ENCODE measurements around the gene TTC34.

The TTC34 gene

DNA sequence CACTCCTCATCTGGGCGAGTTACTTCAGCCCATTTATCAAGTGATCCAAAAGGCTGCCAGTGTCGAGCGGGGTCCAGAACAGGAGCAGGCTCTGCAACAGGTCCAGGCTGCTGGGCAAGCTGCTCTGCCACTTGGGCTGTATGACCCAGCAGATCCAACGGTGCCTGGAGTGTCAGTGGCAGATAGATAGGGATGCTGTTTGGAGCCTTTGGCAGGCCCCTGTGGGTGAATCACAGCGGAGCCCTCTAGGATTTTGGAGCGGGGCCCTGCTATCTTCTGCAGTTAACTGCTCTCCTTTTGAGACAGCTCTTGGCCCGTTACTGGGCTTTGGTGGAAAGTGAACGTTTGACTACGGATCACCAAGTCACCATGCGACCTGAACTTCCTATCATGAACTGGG is 176.2 kb downstream of the TTC34 start:
- DNase-seq: no peak

DNA sequence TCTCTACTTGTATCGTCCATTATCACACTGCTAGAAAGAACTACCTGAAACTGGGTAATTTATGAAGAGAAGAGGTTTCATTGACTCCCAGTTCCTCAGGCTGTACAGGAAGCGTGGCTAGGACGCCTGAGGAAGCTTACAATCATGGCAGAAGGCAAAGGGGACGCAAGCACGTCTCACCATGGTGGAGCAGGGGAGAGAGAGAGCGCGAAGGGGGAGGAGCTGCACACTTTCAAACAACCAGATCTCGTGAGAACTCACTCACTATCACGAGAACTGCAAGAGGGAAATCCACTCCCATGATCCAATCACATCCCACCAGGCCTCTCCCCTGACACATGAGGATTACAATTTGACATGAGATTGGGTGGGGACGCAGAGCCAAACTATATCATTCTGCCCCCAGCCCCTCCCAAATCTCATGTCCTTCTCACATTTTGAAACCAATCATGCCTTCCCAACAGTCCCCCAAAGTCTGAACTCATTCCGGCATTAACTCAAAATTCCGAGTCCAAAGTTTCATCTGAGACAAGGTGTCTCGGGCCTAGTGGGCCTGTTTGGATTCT is 176.7 kb downstream of the TTC34 start:
- no peak for DNase-seq

DNA sequence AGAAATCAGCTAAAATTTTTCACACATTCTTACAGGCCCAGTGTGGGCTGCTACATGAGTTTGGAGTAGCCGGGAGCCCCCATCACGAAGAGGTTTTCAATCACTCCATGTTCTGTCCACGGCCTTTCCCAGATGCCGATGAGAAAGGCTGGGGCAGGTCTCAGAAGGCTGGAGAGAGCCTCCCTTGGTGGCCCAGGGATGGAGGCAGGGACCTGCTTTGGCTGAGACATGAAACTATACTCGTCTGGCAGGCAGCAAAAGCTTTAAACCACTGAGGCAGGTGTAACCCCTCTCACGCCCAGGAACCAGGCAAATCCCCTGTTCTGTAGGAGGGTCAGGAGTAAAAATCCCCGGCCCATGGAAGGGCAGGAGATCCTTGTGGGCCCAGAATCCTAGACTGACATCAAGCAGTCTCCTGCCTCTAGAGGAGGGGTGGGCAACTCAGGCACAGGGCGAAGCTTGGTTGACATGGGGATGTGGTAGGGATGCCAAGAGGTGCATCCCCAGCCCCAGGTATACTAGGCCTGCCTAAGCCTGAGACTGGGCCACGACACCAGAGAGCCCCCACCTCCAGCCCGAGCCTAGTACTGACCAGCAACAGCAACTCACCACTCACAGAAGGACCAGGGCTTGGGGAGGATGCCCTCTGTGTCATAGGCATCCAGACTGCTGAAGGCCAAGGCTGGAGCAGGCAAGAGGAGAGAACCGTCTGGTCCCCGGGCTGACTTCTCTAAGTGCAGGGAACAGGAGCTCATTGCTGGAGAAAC is 177.7 kb downstream of the TTC34 start:
- DNase-seq: no peak

DNA sequence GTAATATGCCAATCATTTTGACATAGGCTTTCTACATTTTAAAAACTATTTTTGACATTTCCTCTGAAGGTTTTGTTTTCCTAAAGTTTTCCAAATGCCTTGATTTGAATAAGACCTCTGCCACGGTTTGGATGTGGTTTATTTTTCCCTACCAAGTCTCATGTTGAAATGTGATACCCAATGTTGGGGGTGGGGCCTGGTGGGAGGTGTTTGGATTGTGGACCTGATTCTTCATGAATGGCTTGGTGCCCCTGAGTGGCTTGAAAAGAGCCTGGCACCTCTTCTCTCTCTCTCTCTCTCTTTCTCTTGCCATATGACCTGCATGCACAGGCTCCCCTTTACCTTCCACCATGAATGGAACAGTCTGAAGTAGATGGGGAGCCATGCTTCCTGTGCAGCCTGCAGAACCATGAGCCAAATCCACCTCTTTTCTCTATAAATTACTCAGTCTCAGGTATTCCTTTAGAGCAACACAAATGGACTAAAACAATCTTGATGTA is 183.5 kb downstream of the TTC34 start:
- DNase-seq: no peak

DNA sequence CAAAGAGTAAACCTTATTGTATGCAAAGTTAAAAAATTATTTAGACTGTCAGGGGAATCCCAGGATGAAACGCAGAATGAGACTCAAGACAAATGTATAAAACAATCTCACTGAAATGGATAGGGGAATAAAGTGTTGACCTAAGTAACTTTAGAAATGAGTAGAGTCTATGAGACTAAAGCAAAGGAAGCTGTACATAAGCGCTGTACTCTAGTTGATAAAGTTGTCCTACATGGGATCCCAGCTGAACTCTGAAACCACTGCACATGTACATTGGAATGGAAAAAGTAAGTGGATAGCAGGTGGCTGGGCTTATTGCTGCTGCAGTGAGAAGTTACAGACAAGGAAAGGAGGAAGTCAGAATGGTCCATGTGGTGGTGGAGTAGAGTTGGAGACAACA is 187.3 kb downstream of the TTC34 start:
- DNase-seq: no peak

DNA sequence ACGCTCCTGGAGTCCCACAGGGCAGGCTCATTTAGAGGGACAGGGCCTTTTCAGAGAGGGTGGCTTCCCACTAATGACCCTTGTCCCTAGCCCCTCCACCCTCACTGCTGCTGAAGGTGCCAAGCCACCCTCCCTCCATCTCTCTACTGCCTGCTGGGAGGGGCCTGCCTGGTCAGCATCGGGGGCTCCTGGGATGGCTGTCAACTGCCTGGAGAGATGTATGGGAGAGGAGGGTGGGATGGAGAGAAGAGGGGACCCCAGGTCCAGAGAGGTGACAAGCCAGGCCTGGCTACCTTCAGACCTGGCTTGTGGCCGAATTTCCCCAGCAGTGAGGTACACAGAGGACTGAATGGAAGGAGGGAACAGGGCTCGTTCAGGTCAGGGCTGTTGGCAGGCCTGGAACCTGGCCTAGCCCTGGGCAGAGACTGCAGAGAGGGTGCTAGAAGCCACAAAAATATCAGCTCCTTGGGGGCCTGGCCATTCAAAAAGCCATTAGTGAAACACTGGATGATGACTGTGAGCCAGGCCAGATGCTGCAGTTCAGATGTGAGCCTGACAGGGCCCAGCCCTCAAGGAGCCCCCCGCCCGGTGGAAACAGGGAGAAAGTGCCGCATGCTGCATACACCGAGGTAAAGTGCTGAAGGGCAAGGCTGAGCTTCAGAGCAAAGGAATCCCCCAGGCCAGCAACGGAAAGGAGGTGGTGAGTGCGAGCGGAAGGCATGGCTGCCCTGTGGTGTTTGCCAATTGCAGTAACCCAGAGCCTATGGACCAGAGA is 188.7 kb downstream of the TTC34 start:
- DNase-seq: no peak

DNA sequence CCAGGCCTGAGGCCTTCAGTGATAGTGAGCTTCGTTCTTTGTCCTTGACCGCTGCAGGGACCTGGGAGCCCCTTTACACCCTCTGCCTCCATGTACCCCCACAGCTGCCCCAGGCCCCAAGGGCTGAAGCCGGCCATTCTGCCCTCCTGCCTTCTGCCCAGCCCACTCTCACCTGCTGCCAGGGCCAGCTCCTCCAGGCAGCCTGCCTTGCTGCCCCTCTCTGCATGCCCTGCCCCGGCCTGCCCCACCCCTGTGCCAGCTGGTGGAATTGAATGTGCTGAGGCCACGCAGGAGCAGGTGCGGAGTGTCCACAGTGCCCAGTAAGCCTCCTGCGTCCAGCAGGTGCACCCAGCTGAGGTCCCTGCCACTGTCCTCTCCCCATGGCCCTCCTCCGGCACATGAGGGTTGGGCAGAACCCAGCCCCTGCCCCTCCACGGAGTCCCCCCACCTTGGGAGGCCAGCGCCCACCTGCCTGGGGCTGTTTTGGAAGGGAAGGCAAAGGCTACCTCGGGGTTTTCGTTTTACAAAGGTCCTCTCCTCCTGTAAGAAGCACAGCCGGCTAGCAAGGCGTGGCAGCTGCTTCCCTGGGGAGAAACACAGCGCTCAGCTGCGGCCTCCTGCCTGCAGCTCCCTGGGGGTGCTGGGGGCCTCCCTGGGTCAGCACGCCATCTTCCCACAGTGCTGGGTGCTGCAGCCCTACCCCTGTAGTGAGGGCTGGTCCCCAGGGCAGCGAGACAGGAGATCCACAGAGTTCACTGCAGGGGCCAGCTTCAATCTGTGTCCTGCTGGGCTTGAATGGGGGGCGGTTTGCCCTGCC is 189.7 kb downstream of the TTC34 start:
- peak; percentile 49 for DNase-seq

DNA sequence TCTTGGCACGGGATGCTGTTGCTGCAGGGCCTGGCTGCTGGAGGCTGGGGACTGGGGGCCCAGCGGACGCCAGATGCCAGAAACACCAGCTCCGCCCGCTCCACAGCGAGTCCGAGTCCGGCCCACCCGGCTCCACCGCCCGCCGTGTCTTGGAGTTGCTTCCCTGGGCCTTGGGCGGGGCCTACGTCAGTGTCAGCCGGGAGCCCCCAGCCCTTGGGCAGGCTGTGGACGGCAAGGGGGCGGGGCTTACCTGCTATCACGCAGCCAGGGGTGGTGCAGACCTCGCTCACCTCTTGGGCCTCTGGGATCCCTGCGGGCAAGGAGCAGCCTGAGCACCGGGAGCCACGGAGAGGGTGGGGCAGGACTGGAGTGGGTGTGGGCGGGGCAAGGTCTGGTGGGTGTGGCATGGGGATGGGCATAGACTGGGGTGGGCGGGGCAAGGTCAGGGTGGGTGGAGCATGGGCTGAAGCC is 190.4 kb downstream of the TTC34 start:
- peak; percentile 92 for DNase-seq

DNA sequence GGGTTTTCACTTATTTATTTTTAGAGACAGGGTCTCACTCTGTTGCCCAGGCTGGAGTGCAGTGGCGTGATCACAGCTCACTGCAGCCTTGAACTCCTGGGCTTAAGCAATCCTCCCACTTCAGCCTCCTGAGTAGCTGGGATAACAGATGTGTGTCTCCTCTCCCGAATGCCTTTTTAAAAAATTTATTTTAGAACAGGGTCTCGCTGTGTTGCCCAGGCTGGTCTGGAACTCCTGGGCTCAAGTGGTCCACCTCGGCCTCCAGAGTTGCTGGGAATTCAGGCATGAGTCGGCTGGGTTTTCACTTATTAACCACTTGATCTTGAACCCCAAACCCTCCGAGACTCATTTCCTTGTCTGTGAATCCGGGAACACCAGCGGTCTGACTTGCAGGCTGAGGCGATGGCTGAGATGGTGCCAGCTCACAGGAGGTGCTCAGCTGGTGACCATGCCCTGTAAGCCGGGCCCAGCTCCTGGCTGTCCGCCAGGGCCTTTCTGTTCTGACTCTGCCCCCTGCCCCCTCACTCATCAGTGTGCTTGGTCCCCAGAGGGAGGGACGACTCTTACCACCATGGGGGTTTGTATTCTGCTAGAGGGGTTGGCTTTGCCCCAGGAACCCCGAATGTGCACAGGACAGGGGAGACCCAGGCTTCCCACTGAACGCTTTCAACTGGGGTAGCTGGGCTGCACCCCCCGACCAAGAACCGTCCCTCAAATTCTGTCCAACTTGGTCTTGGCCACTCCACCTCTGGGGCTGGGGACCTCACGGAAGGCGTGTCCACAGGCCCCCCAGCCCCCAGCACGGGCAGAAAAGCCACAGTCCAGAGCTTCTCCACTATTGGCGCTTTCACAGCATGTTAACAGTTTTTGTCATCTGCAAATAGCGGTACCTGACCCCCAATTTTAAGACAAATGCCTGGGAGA is 191.2 kb downstream of the TTC34 start:
- peak; percentile 86 for DNase-seq

DNA sequence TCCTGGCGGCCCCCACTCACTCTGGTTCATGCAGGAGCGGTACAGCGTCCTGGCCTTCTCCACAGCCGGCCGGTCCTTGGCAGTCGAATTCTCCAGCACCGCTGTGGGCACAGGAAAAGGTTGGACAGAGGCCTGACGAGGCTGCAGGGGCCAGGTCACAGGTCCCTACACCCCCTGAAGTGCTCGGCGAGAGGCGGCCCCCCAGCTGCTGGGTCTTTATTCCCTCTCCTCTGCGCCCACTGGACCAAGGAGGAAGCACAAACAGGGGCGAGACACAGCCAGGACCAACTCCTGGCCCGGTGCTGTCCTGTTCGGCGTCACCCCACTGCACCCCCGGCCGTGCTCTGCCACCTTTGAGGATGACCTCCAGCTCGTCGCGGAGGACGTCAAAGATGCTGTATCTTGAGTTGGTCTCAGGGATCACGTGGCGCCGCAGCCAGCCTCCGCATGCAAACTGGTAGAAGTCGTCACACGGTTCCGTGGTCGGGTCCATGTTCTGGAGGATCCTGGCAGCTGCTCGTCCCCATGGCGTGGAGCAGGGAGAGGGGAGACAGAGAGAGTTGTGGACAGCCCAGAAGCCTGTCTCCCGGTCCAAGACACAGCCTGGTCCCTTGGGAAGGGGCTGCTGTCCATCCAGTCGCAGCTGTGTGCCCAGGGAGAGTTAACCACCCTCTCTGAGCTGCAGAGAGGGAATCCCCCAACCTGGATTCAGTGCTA is 192.0 kb downstream of the TTC34 start:
- DNase-seq: no peak

DNA sequence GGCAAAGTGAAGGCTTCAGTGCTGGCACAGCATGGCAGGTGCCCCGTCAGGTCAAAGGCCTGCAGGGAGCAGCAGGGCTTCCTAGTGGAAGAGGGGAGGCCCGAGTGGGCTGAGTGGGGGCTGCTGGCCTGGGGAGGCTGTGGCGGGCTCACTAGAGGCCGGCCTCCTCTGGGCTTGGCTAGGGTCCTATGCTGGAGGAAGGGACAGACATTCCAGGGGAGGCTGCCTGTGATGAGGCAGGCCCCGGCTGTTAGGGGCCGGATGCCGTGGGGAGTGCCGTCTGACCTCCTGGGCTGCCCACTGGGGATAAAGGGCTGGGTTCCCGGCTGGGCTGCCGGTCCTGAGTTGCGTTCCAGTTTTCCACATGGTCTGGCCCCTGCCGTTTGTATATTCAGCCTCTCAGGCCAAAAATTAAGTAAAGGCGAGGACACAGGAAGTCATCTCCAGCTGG is 193.8 kb downstream of the TTC34 start:
- no peak for DNase-seq

DNA sequence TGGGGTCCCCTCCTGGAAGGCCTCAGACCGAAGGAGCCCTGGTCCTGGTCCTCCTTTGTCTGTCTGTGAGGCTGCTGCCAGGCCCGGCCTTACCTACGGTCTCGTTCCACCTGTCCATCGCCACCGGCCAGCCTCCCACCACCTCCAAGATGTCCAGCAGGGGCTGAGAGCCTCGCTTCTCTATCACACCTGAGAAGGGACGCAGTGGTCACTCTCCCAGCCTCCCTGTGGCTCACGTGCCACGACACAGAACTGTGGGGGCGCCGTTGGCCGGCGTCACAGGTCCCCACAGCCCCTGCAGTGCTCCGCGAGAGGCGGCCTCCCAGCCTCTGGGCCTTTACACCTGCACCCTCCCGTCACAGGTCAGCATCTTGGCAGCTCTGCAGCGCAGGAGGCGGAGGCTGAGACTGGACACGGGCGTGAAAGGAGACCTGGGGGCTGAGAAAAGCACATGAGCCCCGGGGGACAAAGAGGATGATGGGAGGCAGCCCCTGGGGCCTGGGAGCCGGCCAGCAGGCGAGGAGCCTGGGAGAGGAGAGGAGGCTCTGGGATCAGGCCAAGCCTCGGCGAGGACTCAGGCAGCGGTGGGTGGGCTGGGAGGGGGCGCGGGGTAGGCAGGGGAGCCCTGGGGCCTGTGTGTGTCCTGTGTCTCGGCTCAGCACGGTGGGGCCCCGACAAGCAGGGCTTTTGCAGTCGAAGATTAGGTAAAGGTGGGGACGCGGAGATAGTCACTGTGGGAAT is 194.4 kb downstream of the TTC34 start:
- no peak for DNase-seq

DNA sequence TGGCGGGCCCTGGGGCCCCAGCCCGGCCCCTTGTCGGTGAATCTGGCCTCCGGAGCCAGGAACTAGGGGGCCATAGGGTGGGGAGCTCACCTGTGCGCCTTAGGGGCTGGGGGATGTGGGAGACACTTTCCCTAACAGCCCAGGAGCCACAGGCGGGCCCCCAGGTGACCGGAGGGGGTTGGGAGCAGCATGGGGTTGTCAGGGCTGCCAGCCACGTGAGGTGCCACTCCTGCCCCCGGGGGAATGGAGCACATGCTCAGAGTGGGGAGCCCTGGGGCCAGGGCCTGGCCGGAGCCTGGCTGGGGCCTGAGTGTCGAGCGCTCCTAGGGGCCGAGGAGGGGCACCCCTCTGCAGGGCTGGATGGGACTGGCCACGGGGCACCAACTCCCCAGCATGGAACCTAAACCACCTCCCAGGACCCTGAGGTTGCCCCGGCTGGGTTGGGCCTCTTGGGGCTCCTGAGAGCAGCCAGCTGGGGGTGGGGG is 195.1 kb downstream of the TTC34 start:
- no peak for DNase-seq

DNA sequence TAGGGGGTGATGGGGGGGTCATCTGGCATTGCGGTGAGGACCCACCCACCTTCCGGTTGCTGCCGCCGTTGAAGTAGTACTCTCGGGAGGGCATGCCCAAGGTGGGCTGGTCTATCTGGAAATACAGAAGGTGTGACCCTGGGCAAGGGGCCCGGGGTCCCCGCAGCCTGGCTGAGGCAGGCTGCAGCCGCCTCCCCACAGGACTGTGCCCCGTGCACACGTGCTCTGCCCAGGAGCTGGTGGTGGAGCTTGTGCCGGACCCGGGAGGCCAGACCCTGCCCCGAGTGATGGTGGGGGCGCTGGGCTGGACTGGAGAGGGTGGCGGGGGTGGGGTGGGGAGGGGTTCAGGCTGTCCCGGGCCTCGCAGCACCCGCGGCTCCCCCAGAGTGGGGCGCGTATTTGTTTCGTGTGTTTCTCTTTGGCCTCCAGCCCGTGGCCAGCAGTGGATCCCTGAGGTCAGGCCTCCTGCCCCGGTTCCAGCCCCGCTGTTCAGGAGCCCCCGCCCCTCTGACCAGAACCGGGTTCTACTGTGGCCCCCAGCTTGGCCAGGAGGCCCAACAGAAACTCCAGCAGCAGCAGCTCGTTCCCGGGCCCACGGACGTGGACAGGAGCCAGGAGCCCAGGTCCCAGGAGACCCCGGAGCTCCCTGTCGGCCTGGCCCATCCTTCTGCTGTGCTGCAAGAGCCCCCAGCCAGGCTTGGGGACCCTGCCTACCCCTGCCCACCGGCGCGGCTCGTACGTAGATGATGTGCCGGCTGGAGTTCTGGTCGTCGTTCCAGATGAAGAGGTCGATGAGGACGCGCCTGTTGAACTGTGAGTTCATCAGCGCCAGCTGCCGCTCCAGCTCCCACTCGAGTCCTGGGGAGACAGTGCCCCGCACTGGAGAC is 195.7 kb downstream of the TTC34 start:
- no peak for DNase-seq

DNA sequence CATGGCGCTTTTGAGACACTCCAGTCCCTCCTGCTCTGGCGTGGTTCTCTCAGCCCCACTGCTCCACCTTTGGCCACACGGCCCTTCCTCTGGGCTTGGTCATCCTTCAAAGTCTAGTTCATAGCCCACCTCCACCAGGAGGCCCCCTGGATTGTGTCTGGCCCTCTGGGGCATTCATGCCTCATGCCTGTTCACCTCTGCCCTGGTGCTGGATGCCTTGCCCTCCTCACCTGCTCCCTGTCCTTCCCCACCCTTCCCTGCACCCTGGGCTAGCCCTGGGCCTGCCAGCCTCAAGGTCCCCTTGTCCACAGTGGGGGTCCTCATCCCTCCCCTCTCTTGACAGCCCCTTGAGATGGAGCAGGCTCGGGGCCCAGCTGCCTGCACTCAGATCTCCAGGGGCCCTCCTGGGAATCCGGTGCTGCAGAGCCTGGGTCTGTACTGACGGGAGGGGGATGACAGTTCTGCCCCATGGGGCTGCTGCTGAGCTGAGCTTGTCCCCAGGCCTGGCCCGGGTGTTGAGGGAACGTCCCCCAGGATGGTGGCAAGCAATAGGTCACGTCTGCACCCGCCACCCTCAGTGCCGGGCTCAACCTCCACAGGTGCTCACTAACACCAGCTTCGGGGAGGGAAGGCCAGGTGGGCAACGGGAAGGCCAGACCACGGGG is 196.5 kb downstream of the TTC34 start:
- no peak for DNase-seq

DNA sequence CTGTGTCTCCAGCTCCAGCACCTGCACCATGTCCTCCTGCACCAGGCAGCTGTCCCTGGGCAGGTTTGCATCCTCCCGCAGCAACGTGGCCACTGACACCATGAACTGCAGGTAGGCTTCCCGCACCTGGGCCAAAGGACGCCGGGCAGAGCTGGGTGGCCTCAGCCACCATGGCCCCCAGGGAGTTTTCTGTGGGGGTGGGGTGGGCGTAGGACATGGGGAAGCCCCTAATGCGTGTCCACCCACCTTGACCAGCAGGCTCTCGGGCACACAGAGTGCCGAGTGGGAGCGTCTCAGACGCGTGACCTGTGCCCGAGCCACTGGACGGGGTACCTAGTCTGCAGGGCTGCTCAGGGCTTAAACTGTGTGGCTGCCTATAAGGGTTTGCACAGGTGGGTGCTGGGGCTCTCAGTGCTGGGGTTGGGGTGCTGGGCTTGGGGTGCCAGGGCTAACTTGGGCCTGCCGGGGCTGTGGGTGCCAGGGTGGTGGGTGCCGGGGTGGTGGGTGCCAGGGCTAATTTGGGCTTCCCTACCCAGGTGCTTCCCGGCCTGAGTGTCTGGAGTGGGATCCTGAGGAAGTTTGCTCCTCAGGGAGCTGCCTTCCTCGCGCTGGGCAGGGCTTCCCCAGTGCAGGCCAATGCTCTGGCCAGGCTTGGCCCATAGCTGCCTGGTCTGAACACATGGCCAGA is 197.2 kb downstream of the TTC34 start:
- no peak for DNase-seq

DNA sequence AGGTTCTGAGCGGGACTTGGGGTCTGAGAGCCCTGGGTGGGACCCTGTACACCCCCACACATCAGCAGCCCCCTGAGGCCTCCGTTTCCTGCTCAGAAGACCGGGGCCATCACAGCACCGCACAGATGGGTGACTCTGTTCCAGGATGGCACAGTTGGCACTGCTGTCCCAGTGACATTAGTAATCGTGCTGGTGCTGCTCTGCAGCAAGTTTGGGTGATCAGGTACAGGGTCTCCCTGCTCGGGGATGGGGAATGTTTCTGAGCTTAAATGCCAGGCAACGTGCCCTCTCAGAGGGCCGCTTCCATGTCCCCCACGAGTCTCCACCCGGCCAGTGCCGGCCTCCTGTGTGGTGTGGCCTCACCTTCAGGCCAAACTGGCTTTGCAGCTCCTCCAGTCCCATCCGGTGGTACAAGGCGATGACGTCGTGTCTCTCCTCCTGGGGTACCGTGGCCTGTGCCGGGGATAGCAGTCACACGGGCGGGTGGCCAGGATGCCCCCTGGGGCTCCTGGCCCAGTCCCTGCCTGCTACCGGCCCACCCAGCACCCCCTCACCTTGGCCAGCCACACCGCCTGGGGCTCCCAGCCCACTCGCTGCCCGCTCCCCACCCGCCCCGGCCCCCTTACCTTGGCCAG is 197.9 kb downstream of the TTC34 start:
- no peak for DNase-seq

All from NCI-H69 (cell line).